ENCODE data around the gene TENM4.

DNA sequence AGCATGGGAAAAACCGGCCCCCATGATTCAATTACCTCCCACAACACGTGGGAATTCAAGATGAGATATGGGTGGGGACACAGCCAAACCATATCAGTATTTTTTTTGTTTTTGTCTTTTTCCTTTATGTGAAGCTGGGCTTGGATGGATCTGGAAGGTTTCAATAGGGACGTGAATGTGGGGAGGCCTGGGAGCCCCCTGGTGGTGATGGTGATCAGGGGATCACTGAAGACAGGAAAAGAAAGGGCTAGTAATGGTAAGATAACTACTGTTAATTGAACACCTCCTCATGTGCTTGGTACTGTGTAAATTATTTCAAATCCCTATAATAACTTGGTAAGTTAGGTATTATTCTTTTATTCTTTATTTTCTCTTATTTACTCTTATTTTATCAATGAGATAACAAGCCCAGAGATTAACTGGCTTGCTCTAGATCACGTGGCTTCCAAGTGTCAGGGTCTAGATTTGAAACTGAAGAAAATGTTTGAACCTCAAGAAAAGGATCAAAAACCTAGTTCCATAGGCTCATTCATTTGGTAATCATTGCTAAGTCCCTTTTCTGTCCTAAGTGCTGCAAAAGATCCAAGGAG is 364.2 kb downstream of the TENM4 start:
- TF ChIP-seq, protein P1, sequence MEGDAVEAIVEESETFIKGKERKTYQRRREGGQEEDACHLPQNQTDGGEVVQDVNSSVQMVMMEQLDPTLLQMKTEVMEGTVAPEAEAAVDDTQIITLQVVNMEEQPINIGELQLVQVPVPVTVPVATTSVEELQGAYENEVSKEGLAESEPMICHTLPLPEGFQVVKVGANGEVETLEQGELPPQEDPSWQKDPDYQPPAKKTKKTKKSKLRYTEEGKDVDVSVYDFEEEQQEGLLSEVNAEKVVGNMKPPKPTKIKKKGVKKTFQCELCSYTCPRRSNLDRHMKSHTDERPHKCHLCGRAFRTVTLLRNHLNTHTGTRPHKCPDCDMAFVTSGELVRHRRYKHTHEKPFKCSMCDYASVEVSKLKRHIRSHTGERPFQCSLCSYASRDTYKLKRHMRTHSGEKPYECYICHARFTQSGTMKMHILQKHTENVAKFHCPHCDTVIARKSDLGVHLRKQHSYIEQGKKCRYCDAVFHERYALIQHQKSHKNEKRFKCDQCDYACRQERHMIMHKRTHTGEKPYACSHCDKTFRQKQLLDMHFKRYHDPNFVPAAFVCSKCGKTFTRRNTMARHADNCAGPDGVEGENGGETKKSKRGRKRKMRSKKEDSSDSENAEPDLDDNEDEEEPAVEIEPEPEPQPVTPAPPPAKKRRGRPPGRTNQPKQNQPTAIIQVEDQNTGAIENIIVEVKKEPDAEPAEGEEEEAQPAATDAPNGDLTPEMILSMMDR (IDR thresholded peaks at IDR 0.05) = peak; percentile 32 to 43
- TF ChIP-seq POLR2A (IDR thresholded peaks at IDR 0.05) (no peak), EP300 (IDR thresholded peaks at IDR 0.05) (no peak)
